ENCODE measurements around the gene ETF1.

GRCh38 chr5:138460032-138460693, 82.9 kb downstream of the ETF1 start:
- TF ChIP-seq CTCF (IDR thresholded peaks at IDR 0.05) (no peak), EP300 (IDR thresholded peaks at IDR 0.05) (no peak), POLR2A (IDR thresholded peaks at IDR 0.05) (no peak)
